CD14-positive monocyte (primary cell): ENCODE data around the gene ZNF740. TPM values are rescaled to one million over a fixed set of nuclear protein-coding genes. Genes with fewer than 3 reads are reported as not detected.

Experiments
- DNase-seq, 3 donors: peaks; one replicate each; pipeline ENCODE4 v3.0.0-alpha.2; 2011 to 2022
- H2AFZ ChIP-seq: 2 replicates; pipeline ENCODE4 v1.6.0; 2012; ENCODE audit warnings: mild to moderate bottlenecking, low read depth, low read length, inconsistent platforms; ENCODE audit not compliant: insufficient read depth, poor library complexity, severe bottlenecking
- H3K27ac ChIP-seq, 2 donors: 1 replicate in 1 of 2; 2 replicates in 1 of 2; pipeline ENCODE4 v1.5.1; 2012 to 2013; ENCODE audit warnings: low read length in 2 of 2, control low read depth in 1 of 2, inconsistent platforms in 1 of 2, low read depth in 1 of 2, mild to moderate bottlenecking in 1 of 2
- H3K27me3 ChIP-seq, 2 donors: one replicate each; pipeline versions ENCODE4 v1.6.0 to v1.6.1; 2011 to 2013; ENCODE audit warnings: low read length in 2 of 2; ENCODE audit not compliant: control insufficient read depth in 2 of 2, insufficient read depth in 2 of 2
- H3K36me3 ChIP-seq, 2 donors: replicated peaks in 1 of 2; 1 replicate in 1 of 2; 2 replicates in 1 of 2; pipeline versions ENCODE4 v1.5.1 to v1.6.1; 2012 to 2013; ENCODE audit warnings: low read length in 2 of 2, control low read depth in 1 of 2, inconsistent platforms in 1 of 2, mild to moderate bottlenecking in 1 of 2; ENCODE audit not compliant: insufficient read depth in 2 of 2, control insufficient read depth in 1 of 2
- H3K4me1 ChIP-seq, 2 donors: 1 replicate in 1 of 2; 2 replicates in 1 of 2; pipeline versions ENCODE4 v1.5.1 to v1.6.1; 2012 to 2013; ENCODE audit warnings: low read length in 2 of 2, control low read depth in 1 of 2, inconsistent platforms in 1 of 2, mild to moderate bottlenecking in 1 of 2, moderate library complexity in 1 of 2; ENCODE audit not compliant: insufficient read depth in 2 of 2, control insufficient read depth in 1 of 2
- H3K4me2 ChIP-seq: replicated peaks from 2 replicates; pipeline ENCODE3; 2012; ENCODE audit warnings: low read length, moderate library complexity, mild to moderate bottlenecking; ENCODE audit not compliant: poor library complexity, severe bottlenecking; ENCODE audit errors: extremely low read depth
- H3K4me3 ChIP-seq, 3 experiments: fragments of 200-600 bp in 1 of 3; sonication (generic) in 1 of 3; replicated peaks in 1 of 3; 1 replicate in 2 of 3; 2 replicates in 1 of 3; pipeline ENCODE4 v1.5.1; 2011 to 2013; ENCODE audit warnings: low read length in 3 of 3, mild to moderate bottlenecking in 3 of 3, control low read depth in 2 of 3, low read depth in 2 of 3, inconsistent platforms in 1 of 3, moderate library complexity in 1 of 3
- H3K79me2 ChIP-seq: 2 replicates; pipeline ENCODE4 v1.6.0; 2012; ENCODE audit warnings: mild to moderate bottlenecking, control low read depth, inconsistent platforms, low read length, moderate library complexity; ENCODE audit not compliant: insufficient read depth
- H3K9ac ChIP-seq: 2 replicates; pipeline ENCODE4 v1.6.0; 2017; ENCODE audit warnings: low read length, mild to moderate bottlenecking; ENCODE audit not compliant: insufficient read depth, poor library complexity, severe bottlenecking
- H3K9me3 ChIP-seq, 2 donors: replicated peaks in 1 of 2; 1 replicate in 1 of 2; 2 replicates in 1 of 2; pipeline versions ENCODE4 v1.5.1 to v1.6.1; 2012 to 2013; ENCODE audit warnings: low read length in 2 of 2, control low read depth in 1 of 2; ENCODE audit not compliant: control insufficient read depth in 1 of 2, insufficient read depth in 1 of 2
- H4K20me1 ChIP-seq: 2 replicates; pipeline ENCODE4 v1.6.0; 2012; ENCODE audit warnings: mild to moderate bottlenecking, low read length, control low read depth, moderate library complexity; ENCODE audit not compliant: insufficient read depth
- H3K27ac Mint-ChIP-seq, 7 donors: one replicate each; pipeline ENCODE4 v1.8.0; 2020; ENCODE audit warnings: mild to moderate bottlenecking in 7 of 7, mixed read lengths in 7 of 7, moderate library complexity in 6 of 7, inconsistent platforms in 2 of 7
- H3K27me3 Mint-ChIP-seq, 3 donors: one replicate each; pipeline ENCODE4 v1.8.0; 2021 to 2022; ENCODE audit warnings: low read depth in 3 of 3, mild to moderate bottlenecking in 3 of 3, mixed read lengths in 3 of 3, moderate library complexity in 3 of 3, inconsistent platforms in 1 of 3
- H3K36me3 Mint-ChIP-seq, 2 donors: one replicate each; pipeline ENCODE4 v1.8.0; 2020; ENCODE audit warnings: mixed read lengths in 2 of 2, inconsistent platforms in 1 of 2, mild to moderate bottlenecking in 1 of 2
- H3K4me1 Mint-ChIP-seq: one replicate; pipeline ENCODE4 v1.8.0; 2020; ENCODE audit warnings: mild to moderate bottlenecking, mixed read lengths
- H3K4me3 Mint-ChIP-seq, 2 donors: one replicate each; pipeline ENCODE4 v1.8.0; 2020; ENCODE audit warnings: mild to moderate bottlenecking in 2 of 2, mixed read lengths in 2 of 2, moderate library complexity in 1 of 2
- H3K9me3 Mint-ChIP-seq, 7 donors: one replicate each; pipeline ENCODE4 v1.8.0; 2020 to 2022; ENCODE audit warnings: mixed read lengths in 7 of 7, mild to moderate bottlenecking in 6 of 7, moderate library complexity in 6 of 7, inconsistent platforms in 2 of 7
- WGBS: methylation state at CpG from one replicate; pipeline ENCODE4 v1.1.5; 2013; ENCODE audit warnings: missing lambda C conversion rate; ENCODE audit not compliant: insufficient coverage; 5-methylcytosine and 5-hydroxymethylcytosine counted together
- intact Hi-C, 2 donors: fragments of 100-400 bp; cut with micrococcal nuclease; formaldehyde crosslinking; loops; one replicate each; pipeline versions ENCODE4 v1.15.0 to v1.15.1; 2023
- polyA plus RNA-seq, 3 donors: library from polyadenylated mRNA; depleted of rRNA in 1 of 3; unstranded in 2 of 3; stranded (reverse) in 1 of 3; fragments of 300-500 nt in 2 of 3; fragments of >200 nt in 1 of 3; fragmentation: Illumina TruSeq in 2 of 3; gene quantifications; 1 replicate in 2 of 3; 2 replicates in 1 of 3; pipeline ENCODE4 v1.2.3, GENCODE V29; 2012 to 2021
- TF ChIP-seq, protein P1 (sequence below): fragments of 200-600 bp; IDR thresholded peaks from one replicate; pipeline ENCODE4 v1.8.0; 2022; ENCODE audit warnings: antibody characterized with exemption, mild to moderate bottlenecking

The ZNF740 gene
- polyA plus RNA-seq, 3 donors: 0.74 to 15.4 (median 1.3) TPM

DNA sequence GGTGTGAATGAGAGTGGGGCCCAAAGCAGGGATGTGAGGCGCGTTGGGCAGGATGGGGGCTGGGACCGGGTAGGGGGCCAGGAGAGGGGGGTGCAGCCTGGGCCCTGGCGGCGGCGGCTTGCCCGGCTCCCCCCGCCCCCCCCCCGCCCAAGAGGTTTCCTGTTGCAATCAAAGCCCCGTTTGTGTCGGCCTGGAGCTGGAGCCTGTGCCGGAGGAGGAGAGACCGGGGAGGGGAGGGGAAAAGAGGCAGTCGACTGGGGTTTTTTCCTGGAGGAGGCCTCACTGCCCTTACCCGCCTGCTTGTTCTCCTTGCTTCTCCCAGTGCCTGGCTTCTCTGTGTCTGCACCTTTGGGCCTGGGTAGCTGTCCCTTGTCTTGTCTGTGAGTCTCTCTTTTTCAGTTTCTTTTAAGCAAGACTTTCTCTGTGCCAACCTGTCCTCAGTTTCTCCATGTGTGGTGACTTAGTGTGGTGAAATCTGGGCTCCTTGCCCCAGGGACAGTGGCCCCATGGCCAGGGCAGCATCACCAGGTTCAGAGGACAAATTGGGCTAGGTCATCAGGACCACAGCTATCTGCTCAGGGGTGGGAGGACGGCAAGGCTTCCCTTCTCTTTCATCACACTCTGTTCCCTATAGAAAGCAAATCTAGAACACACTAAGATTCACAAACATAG is 43.0 kb downstream of the ZNF740 start:
- H3K4me1 ChIP-seq: peaks cover 41 to 57% of the 10 kb centered on the region in 2 donors
- WGBS: 20% methylated on average over 2 of the region's 16 CpGs
- H2AFZ ChIP-seq: peak overlapping the region; percentile 59
- H3K27me3 ChIP-seq: no peaks in the 10 kb centered on the region
- peak overlapping the region in 1 of 3 experiments; percentile 38 for H3K4me3 ChIP-seq
- no peaks in the 10 kb centered on the region for H3K9me3 ChIP-seq
- no peaks in the 10 kb centered on the region for H3K36me3 ChIP-seq
- Mint-ChIP-seq H3K4me1 (peaks cover 50% of the 10 kb centered on the region), H3K36me3 (peaks cover 4 to 13% of the 10 kb centered on the region in 2 donors), H3K9me3 (peaks cover 0 to 2% (median 0%) of the 10 kb centered on the region in 7 donors), H3K27me3 (peaks cover 10 to 24% (median 13%) of the 10 kb centered on the region in 3 donors), H3K27ac (peak overlapping the region in 3 of 7 donors; percentile 10 to 75 (median 63)), H3K4me3 (peak overlapping the region in 1 of 2 donors; percentile 62)
- H3K4me2 ChIP-seq: peak overlapping the region; percentile 37
- intact Hi-C loops: loop anchor here in 1 of 2 donors (5.0 kb wide), 1 partner anchor 44 kb away; the partner anchor contains the start of gene ESPL1
- H4K20me1 ChIP-seq: no peaks in the 10 kb centered on the region
- no peak for DNase-seq
- TF ChIP-seq, protein P1, sequence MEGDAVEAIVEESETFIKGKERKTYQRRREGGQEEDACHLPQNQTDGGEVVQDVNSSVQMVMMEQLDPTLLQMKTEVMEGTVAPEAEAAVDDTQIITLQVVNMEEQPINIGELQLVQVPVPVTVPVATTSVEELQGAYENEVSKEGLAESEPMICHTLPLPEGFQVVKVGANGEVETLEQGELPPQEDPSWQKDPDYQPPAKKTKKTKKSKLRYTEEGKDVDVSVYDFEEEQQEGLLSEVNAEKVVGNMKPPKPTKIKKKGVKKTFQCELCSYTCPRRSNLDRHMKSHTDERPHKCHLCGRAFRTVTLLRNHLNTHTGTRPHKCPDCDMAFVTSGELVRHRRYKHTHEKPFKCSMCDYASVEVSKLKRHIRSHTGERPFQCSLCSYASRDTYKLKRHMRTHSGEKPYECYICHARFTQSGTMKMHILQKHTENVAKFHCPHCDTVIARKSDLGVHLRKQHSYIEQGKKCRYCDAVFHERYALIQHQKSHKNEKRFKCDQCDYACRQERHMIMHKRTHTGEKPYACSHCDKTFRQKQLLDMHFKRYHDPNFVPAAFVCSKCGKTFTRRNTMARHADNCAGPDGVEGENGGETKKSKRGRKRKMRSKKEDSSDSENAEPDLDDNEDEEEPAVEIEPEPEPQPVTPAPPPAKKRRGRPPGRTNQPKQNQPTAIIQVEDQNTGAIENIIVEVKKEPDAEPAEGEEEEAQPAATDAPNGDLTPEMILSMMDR: no peak
- H3K27ac ChIP-seq: no peak overlapping the region
- peaks cover 14% of the 10 kb centered on the region for H3K79me2 ChIP-seq
- H3K9ac ChIP-seq: no peak overlapping the region

DNA sequence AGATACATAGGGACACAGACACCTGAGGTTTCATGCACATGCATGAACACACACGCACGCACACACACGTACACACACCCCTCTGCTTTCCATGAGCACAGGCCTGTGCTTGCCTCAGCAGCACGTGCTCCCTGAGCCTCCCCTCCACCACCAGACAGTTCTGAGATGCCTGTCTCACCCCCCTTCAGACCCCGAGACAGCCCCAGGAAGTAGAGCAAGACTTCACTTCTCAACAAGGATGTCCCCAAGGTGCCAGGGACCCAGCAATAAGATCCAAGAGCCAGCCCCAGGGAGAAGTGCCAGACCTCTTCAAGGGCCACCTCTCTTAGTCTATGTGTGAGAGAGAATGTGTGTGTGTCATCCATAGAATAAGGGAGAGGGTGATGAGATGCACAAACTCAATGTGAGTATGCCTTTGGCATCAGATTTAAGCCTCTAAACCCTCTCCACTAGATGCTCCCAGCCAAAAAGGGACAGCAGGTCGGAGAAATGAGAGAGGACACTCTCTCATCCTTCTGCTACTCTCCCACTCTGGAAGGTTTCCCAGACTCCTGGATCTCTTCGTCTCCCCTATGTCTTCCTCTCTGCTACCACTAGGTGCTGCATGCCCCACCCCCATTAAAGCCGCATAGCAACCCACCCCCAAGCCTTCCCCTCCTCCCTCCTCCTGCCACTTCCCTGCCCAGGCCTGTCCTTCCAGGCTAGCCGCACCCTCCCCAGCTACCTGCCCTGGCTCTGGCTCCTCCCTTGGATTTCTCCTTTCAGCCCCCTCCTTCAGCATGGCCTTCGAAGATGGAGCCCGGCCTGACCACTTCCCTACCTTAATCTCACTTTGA is 43.8 kb downstream of the ZNF740 start:
- Histone ChIP-seq H3K4me3 (peak overlapping the region in 1 of 3 experiments; percentile 38), H3K36me3 (no peaks in the 10 kb centered on the region), H3K9me3 (no peaks in the 10 kb centered on the region), H3K27me3 (no peaks in the 10 kb centered on the region), H3K4me1 (peaks cover 36 to 50% of the 10 kb centered on the region in 2 donors), H3K27ac (no peak overlapping the region), H2AFZ (peak overlapping the region; percentile 59), H3K9ac (no peak overlapping the region), H4K20me1 (no peaks in the 10 kb centered on the region), H3K79me2 (peaks cover 8% of the 10 kb centered on the region), H3K4me2 (peak overlapping the region; percentile 37)
- Mint-ChIP-seq H3K9me3 (peaks cover 0 to 2% (median 0%) of the 10 kb centered on the region in 7 donors), H3K27ac (peak overlapping the region in 3 of 7 donors; percentile 6 to 36 (median 32)), H3K36me3 (peaks cover 2 to 12% of the 10 kb centered on the region in 2 donors), H3K4me3 (peak overlapping the region in 1 of 2 donors; percentile 62), H3K4me1 (peaks cover 44% of the 10 kb centered on the region), H3K27me3 (peaks cover 13 to 24% (median 13%) of the 10 kb centered on the region in 3 donors)
- intact Hi-C loops: loop anchor here in 1 of 2 donors (5.0 kb wide), 1 partner anchor 43 kb away; the partner anchor contains the start of gene ESPL1
- no peak for DNase-seq
- TF ChIP-seq, protein P1: no peak
- 76% methylated on average over 10 of the region's 11 CpGs for WGBS
